Small intestine (tissue), 4 donors: ENCODE measurements around the gene ELMO2. TPM values are rescaled to one million over a fixed set of nuclear protein-coding genes. Genes with fewer than 3 reads are reported as not detected.

Source experiments
- polyA plus RNA-seq, 4 donors: library from polyadenylated mRNA; stranded (reverse) in 3 of 4; unstranded in 1 of 4; fragments of 200-250 nt in 3 of 4; fragments of 120-200 nt in 1 of 4; gene quantifications; one replicate each; pipeline versions ENCODE4 v1.2.1 to v1.2.3, GENCODE V29; 2013
- donor health status: healthy with polysubstance abuse.
- donor health status: Bipolar disorder and iron deficiency.
- donor health status: healthy.

The ELMO2 gene
- polyA plus RNA-seq, 4 donors = 13.2 to 29.9 (median 20.6) TPM

Other genes starting within 250 kb of the ELMO2 start
- gene CDH22, start 98.1 kb downstream of the ELMO2 start, polyA plus RNA-seq = under 1 TPM in 2 of 4 donors, not detected in 2; 0.03 to 0.84 TPM
- gene ZNF334, start 106.9 kb upstream of the ELMO2 start, polyA plus RNA-seq = 10 to 100 TPM in 1 of 4 donors, 1 to 10 TPM in 1, under 1 TPM in 2; 0.54 to 32.6 (median 1.7) TPM
- under 1 TPM in 1 of 4 donors, not detected in 3; 0.01 TPM for gene OCSTAMP, start 144.0 kb upstream of the ELMO2 start, polyA plus RNA-seq
- 1 to 10 TPM in 1 of 4 donors, under 1 TPM in 2, not detected in 1; 0.39 to 2.9 (median 0.54) TPM for gene SLC13A3, start 244.8 kb upstream of the ELMO2 start, polyA plus RNA-seq